ENCODE data around the gene E4F1. TPM values are rescaled to one million over a fixed set of nuclear protein-coding genes. Genes with fewer than 3 reads are reported as not detected.
A peak's percentile ranks its signal among the peaks of the same experiment; 100 is the strongest.

Gene E4F1
- total RNA-seq, 1 donor from 2014 or later, result 28.6 TPM

- Histone ChIP-seq H3K36me3 (ENCODE audit: control insufficient read depth, insufficient read depth, low read length) (peaks cover 5% of the 10 kb centered on the region), H3K4me3 (ENCODE audit: low read depth, low read length) (peak overlapping the region; percentile 48), H3K27me3 (ENCODE audit: control insufficient read depth, insufficient read depth, low read length) (no peaks in the 10 kb centered on the region)
- DNase-seq (ENCODE audit: low read depth), result no peak
- no peak for TF ChIP-seq CTCF (IDR thresholded peaks at IDR 0.05; ENCODE audit: insufficient read depth, low read length, poor library complexity, severe bottlenecking)
Measured at GRCh38 chr16:2212362-2213324, 10.7 kb upstream of the E4F1 start.

- Histone ChIP-seq H3K4me3 (ENCODE audit: low read depth, low read length) (peak overlapping the region; percentile 48), H3K27me3 (ENCODE audit: control insufficient read depth, insufficient read depth, low read length) (no peaks in the 10 kb centered on the region), H3K36me3 (ENCODE audit: control insufficient read depth, insufficient read depth, low read length) (peaks cover 5% of the 10 kb centered on the region)
- DNase-seq (ENCODE audit: low read depth), result no peak
- no peak for TF ChIP-seq CTCF (IDR thresholded peaks at IDR 0.05; ENCODE audit: insufficient read depth, low read length, poor library complexity, severe bottlenecking)
Measured at GRCh38 chr16:2213817-2214718, 9.3 kb upstream of the E4F1 start.

GRCh38 chr16:2214719-2214968, 8.7 kb upstream of the E4F1 start, which contains the start of gene PGP:
Gene PGP, minus strand, starts transcription at chr16:2214840. Its CDS starts 63 bp downstream, at chr16:2214777.
- H3K36me3 ChIP-seq (ENCODE audit: control insufficient read depth, insufficient read depth, low read length), result peaks cover 5% of the 10 kb centered on the region
- TF ChIP-seq CTCF (IDR thresholded peaks at IDR 0.05; ENCODE audit: insufficient read depth, low read length, poor library complexity, severe bottlenecking), result no peak
- H3K27me3 ChIP-seq (ENCODE audit: control insufficient read depth, insufficient read depth, low read length), result no peaks in the 10 kb centered on the region
- peak within 1 kb of the TSS; percentile 85 for H3K4me3 ChIP-seq (ENCODE audit: low read depth, low read length)
- DNase-seq (ENCODE audit: low read depth), result no peak

- H3K4me3 ChIP-seq (ENCODE audit: low read depth, low read length), result no peak overlapping the region
- TF ChIP-seq CTCF (IDR thresholded peaks at IDR 0.05; ENCODE audit: insufficient read depth, low read length, poor library complexity, severe bottlenecking), result no peak
Measured at GRCh38 chr16:2216330-2216729, 7.1 kb upstream of the E4F1 start.

GRCh38 chr16:2223942-2224486, 623 bp downstream of the E4F1 start:
- Histone ChIP-seq H3K27me3 (ENCODE audit: control insufficient read depth, insufficient read depth, low read length) (no peaks in the 10 kb centered on the region), H3K36me3 (ENCODE audit: control insufficient read depth, insufficient read depth, low read length) (no peaks in the 10 kb centered on the region), H3K4me3 (ENCODE audit: low read depth, low read length) (peak overlapping the region; percentile 95)
- DNase-seq (ENCODE audit: low read depth), result no peak
- peak; percentile 30 for TF ChIP-seq CTCF (IDR thresholded peaks at IDR 0.05; ENCODE audit: insufficient read depth, low read length, poor library complexity, severe bottlenecking)

More at GRCh38 chr16:2216330-2216729, 7.1 kb upstream of the E4F1 start:
- Histone ChIP-seq H3K27me3 (ENCODE audit: control insufficient read depth, insufficient read depth, low read length) (no peaks in the 10 kb centered on the region), H3K36me3 (ENCODE audit: control insufficient read depth, insufficient read depth, low read length) (peaks cover 5% of the 10 kb centered on the region)
- DNase-seq (ENCODE audit: low read depth), result no peak
